ENCODE results near the gene KPTN. TPM values are rescaled to one million over a fixed set of nuclear protein-coding genes. Genes with fewer than 3 reads are reported as not detected.

Gene KPTN
- total and polyA plus RNA-seq, 2 of the 13 experiments (the other 11 are each of a cell fraction or from before 2014, with no cell fraction given): 9.1 to 13.3 TPM

DNA sequence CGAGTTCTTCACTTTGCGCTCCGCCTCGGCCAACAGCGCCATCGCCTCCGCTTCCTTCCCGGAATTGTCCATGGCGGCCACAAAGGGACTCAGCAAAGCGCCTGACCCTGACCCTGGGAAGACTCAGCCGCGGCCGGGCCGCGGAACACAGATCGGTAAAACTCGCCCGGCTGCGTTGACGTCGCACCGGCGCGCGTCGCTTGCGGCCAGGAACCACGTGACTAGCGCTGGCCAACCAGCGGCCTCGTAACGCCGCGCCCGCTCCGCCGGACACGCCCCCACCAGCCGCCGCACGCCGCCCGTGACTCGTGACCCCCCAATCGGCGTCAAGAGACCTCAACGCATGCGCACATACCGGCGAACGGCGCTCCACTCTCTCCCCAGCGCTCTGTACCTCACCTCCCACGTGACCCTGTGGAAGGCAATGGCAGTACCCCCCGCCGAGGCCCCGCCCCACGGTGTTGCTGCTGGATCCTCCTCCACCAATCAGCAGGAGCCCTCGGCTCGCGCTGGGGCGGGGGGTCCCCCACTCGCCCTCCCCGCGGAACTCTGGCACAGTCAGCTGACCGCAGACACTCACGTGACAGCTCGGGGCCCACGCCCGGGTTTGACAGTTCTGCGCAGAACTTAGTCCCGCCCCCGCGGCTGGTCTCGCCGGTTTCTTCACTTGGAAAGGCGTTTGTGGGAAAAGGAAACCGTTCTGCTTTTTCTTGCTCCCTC is 31.0 kb upstream of the KPTN start, which contains the start of gene NAPA (continued):
- TF ChIP-seq ZBTB14 (CRISPR knock-in tag; IDR thresholded peaks at IDR 0.05): no peak
- TF ChIP-seq KLF9 (CRISPR knock-in tag; IDR thresholded peaks at IDR 0.05; ENCODE audit: low read depth): no peak
- 0 out of 2 replicates have a peak, but pooled peaks have one; percentile 27 for TF ChIP-seq ZFP37 (CRISPR knock-in tag; IDR thresholded peaks at IDR 0.05; ENCODE audit: borderline replicate concordance)
- no peak for TF ChIP-seq ZNF235 (CRISPR knock-in tag; IDR thresholded peaks at IDR 0.05; ENCODE audit: borderline replicate concordance)
- TF ChIP-seq, protein P1, sequence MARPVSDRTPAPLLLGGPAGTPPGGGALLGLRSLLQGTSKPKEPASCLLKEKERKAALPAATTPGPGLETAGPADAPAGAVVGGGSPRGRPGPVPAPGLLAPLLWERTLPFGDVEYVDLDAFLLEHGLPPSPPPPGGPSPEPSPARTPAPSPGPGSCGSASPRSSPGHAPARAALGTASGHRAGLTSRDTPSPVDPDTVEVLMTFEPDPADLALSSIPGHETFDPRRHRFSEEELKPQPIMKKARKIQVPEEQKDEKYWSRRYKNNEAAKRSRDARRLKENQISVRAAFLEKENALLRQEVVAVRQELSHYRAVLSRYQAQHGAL (CRISPR knock-in tag; IDR thresholded peaks at IDR 0.05; ENCODE audit: not compliant biosample characterization): no peak
- no peak for TF ChIP-seq SCMH1 (CRISPR knock-in tag; IDR thresholded peaks at IDR 0.05; ENCODE audit: borderline replicate concordance)
- TF ChIP-seq, protein P2, sequence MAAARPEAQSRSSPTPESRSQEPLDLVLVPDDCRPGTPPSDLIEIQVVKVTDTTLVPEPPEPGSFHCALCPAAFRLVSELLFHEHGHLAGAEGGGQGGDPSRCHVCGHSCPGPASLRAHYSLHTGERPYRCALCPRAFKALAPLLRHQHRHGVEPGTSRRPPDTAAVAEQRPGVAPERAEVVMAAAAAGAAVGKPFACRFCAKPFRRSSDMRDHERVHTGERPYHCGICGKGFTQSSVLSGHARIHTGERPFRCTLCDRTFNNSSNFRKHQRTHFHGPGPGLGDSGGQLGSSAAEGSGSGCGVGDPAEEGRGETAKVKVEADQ (CRISPR knock-in tag; IDR thresholded peaks at IDR 0.05; ENCODE audit: borderline replicate concordance): peak; percentile 29; the same call in 1 of the 2 replicates
- no peak for TF ChIP-seq TSC22D2 (CRISPR knock-in tag; IDR thresholded peaks at IDR 0.05; ENCODE audit: borderline replicate concordance)
- TF ChIP-seq ZNF841 (CRISPR knock-in tag; IDR thresholded peaks at IDR 0.05; ENCODE audit: borderline replicate concordance): no peak
- TF ChIP-seq CENPX (CRISPR knock-in tag; IDR thresholded peaks at IDR 0.05): no peak
- TF ChIP-seq FOXK1 (CRISPR knock-in tag; IDR thresholded peaks at IDR 0.05; ENCODE audit: borderline replicate concordance, low read depth): peak; percentile 95
- TF ChIP-seq ZNF562 (CRISPR knock-in tag; IDR thresholded peaks at IDR 0.05; ENCODE audit: borderline replicate concordance): no peak
- TF ChIP-seq BCL6 (CRISPR knock-in tag; IDR thresholded peaks at IDR 0.05): 0 out of 2 replicates have a peak, but pooled peaks have one; percentile 23
- TF ChIP-seq SETDB1 (CRISPR knock-in tag; IDR thresholded peaks at IDR 0.05; ENCODE audit: borderline replicate concordance): no peak
- peak; percentile 50 for TF ChIP-seq SALL2 (CRISPR knock-in tag; IDR thresholded peaks at IDR 0.05)
- no peak for TF ChIP-seq PAWR (CRISPR knock-in tag; IDR thresholded peaks at IDR 0.05; ENCODE audit: borderline replicate concordance)
- no peak for TF ChIP-seq NFRKB (IDR thresholded peaks at IDR 0.05)
- peak; percentile 50; the same call in 1 of the 2 replicates for TF ChIP-seq ETV5 (CRISPR knock-in tag; IDR thresholded peaks at IDR 0.05; ENCODE audit: borderline replicate concordance)
- TF ChIP-seq CREB1 (IDR thresholded peaks at IDR 0.05): peak; percentile 86
- TF ChIP-seq CREB1 (CRISPR knock-in tag; IDR thresholded peaks at IDR 0.05): peak; percentile 77
- TF ChIP-seq CREB3 (CRISPR knock-in tag; IDR thresholded peaks at IDR 0.05): no peak
- TF ChIP-seq HOXA9 (CRISPR knock-in tag; IDR thresholded peaks at IDR 0.05; ENCODE audit: borderline replicate concordance): 0 out of 2 replicates have a peak, but pooled peaks have one; percentile 41
- TF ChIP-seq IKZF1 (IDR thresholded peaks at IDR 0.05): no peak
- peak; percentile 100 for TF ChIP-seq HNRNPLL (IDR thresholded peaks at IDR 0.05; ENCODE audit: low read depth, low read length, poor library complexity, severe bottlenecking)
- TF ChIP-seq ZBTB43 (CRISPR knock-in tag; conservative IDR thresholded peaks at IDR 0.05): peak; percentile 29; the same call in 1 of the 2 replicates
